ENCODE measurements around the gene NSFL1C.

GRCh38 chr20:1405801-1406200, 60.8 kb downstream of the NSFL1C start:
- TF ChIP-seq CTCF (IDR thresholded peaks at IDR 0.05; ENCODE audit: borderline replicate concordance, extremely low read depth, low read length, poor library complexity, severe bottlenecking) (no peak), EZH2 (IDR thresholded peaks at IDR 0.05; ENCODE audit: borderline replicate concordance, low read depth, low read length, severe bottlenecking) (no peak)
